ENCODE measurements around the gene SLC35B2.

The SLC35B2 gene

GRCh38 chr6:44214307-44214706, 43.0 kb downstream of the SLC35B2 start:
- no peak for DNase-seq (ENCODE audit: low spot score)
- no peak overlapping the region for H3K27ac ChIP-seq
- TF ChIP-seq, protein P1, sequence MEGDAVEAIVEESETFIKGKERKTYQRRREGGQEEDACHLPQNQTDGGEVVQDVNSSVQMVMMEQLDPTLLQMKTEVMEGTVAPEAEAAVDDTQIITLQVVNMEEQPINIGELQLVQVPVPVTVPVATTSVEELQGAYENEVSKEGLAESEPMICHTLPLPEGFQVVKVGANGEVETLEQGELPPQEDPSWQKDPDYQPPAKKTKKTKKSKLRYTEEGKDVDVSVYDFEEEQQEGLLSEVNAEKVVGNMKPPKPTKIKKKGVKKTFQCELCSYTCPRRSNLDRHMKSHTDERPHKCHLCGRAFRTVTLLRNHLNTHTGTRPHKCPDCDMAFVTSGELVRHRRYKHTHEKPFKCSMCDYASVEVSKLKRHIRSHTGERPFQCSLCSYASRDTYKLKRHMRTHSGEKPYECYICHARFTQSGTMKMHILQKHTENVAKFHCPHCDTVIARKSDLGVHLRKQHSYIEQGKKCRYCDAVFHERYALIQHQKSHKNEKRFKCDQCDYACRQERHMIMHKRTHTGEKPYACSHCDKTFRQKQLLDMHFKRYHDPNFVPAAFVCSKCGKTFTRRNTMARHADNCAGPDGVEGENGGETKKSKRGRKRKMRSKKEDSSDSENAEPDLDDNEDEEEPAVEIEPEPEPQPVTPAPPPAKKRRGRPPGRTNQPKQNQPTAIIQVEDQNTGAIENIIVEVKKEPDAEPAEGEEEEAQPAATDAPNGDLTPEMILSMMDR (conservative IDR thresholded peaks at IDR 0.05; ENCODE audit: low read depth): no peak
- ChIA-PET POLR2A (ENCODE audit: low non-redundant PET) (no interaction called here), CTCF (no interaction called here)

DNA sequence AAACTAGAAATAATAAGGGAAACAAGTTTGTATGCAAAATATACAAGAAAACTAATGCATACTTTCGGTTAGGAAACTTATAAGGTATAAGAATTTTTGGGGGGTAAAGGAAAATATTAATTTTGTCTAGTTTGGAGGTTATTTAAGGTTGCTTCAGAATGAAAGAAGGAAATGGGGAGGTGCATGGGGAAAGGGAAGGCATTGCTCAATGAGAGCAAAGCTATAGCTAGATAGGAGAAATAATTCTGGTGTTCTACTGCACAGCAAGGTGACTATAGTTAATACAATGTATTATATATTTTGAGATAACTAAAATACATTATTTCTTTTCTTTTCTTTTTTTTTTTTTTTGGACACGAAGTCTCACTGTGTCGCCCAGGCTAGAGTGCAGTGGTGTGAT, 46.0 kb downstream of the SLC35B2 start:
- ChIA-PET CTCF (no interaction called here), POLR2A (ENCODE audit: low non-redundant PET) (no interaction called here)
- TF ChIP-seq, protein P1 (conservative IDR thresholded peaks at IDR 0.05; ENCODE audit: low read depth): no peak
- H3K27ac ChIP-seq: no peak overlapping the region
- DNase-seq (ENCODE audit: low spot score): no peak

- DNase-seq (ENCODE audit: low spot score): no peak
- POLR2A ChIA-PET (ENCODE audit: low non-redundant PET): no interaction called here
- CTCF ChIA-PET: interaction anchor here (0.7 kb wide), 1 partner anchor 30 kb away, joined by 7 read pairs; no protein-coding TSS in a partner anchor
- H3K27ac ChIP-seq: no peak overlapping the region
- TF ChIP-seq, protein P1 (conservative IDR thresholded peaks at IDR 0.05; ENCODE audit: low read depth): no peak
Measured at GRCh38 chr6:44207966-44208365, 49.4 kb downstream of the SLC35B2 start.

Data from RWPE1 (cell line).